Cardiac muscle cell (in vitro differentiated cells and primary cell): ENCODE measurements around the gene FAF1. TPM values are rescaled to one million over a fixed set of nuclear protein-coding genes. Genes with fewer than 3 reads are reported as not detected.

Experiments used
- DNase-seq, 2 donors: peaks; one replicate each; pipeline versions ENCODE4 v3.0.0 to v3.0.0-alpha.2; 2010 to 2017; ENCODE audit warnings: low read depth in 1 of 2, low spot score in 1 of 2
- H3K27ac ChIP-seq: fragments of 200-600 bp; sonication (generic); 2 replicates; pipeline ENCODE4 v1.5.1; 2016
- H3K27me3 ChIP-seq: fragments of 200-600 bp; sonication (generic); 2 replicates; pipeline ENCODE4 v1.6.0; 2016; ENCODE audit warnings: control low read depth
- H3K36me3 ChIP-seq: fragments of 200-600 bp; sonication (generic); 2 replicates; pipeline ENCODE4 v1.5.1; 2016; ENCODE audit warnings: control low read depth
- H3K4me1 ChIP-seq: fragments of 200-600 bp; sonication (generic); 2 replicates; pipeline ENCODE4 v1.8.1; 2017; ENCODE audit warnings: low read depth, mild to moderate bottlenecking, mixed run types
- H3K4me3 ChIP-seq: fragments of 200-600 bp; sonication (generic); 2 replicates; pipeline ENCODE4 v1.5.1; 2016; ENCODE audit warnings: mild to moderate bottlenecking
- H3K9me3 ChIP-seq: fragments of 200-600 bp; sonication (generic); 2 replicates; pipeline ENCODE4 v1.5.1; 2017; ENCODE audit warnings: low read depth, mild to moderate bottlenecking, control low read depth
- polyA plus RNA-seq: library from polyadenylated mRNA; unstranded; fragments of >200 nt; fragmentation: Nextera tagmentation; extraction: Ambion mirVana; gene quantifications from 2 replicates; pipeline ENCODE4 v1.2.1, GENCODE V29; 2016
- total RNA-seq: library from RNA; depleted of rRNA; stranded (reverse); fragments of >200 nt; gene quantifications from 2 replicates; pipeline ENCODE4 v1.2.3, GENCODE V29; 2016
- TF ChIP-seq, protein P1 (sequence below): IDR thresholded peaks from 2 replicates; pipeline ENCODE4 v1.5.1; 2012; ENCODE audit warnings: low read depth, mild to moderate bottlenecking, low read length

Gene FAF1
- total and polyA plus RNA-seq, 2 experiments from 2014 or later, result 24.3 to 76.7 TPM

DNA sequence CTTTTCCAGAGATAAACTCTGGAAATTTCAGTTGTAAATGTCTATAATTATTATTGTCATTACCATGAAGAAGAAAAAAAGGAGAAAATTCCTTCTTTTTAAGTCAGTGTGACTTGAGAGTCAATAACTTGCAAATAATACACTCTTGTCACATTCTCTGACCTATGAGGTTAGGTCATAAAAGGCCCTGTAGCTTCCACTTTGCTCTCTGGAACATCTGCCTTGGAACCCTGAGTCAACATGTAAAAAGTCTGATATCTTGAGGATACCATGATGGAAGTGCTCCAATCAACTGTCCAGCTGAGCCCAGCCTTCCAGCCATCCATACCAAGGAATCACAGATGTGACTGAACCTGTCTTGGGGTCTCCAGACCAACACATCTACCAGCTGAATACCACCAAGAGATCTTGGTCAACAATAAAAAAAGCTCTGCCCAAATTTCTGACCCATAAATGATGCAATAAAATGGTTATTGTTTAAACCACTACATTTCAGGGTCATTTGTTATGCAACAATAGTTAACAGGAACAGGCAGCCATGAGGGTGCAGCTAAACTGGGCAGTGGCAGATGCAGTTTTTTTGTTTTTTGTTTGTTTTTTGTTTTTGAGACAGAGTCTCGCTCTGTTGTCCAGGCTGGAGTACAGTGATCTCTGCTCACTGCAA, 547.1 kb downstream of the FAF1 start:
- H3K27me3 ChIP-seq, result peaks cover 95% of the 10 kb centered on the region

DNA sequence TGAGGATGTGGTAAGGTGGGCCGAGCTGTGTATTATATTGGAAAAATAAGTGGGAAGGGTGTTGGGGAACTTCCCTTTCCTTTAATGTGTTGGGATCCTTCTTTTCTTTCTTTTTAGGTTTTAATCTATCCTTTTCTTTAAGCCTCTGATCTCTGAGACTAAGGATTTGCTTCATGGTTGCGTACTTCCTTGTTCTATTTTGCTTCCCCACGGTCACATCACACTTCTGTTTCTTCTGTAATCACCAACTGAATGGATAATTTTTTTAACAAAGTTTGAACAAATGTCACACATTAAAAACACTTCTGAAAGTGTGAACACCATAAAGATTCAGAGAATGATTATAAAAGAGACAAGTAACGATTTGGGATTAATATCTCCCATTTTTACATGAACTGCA, 554.3 kb downstream of the FAF1 start:
- H3K27me3 ChIP-seq, result peaks cover 48% of the 10 kb centered on the region
- DNase-seq, result no peak
- H3K36me3 ChIP-seq, result no peaks in the 10 kb centered on the region
- H3K27ac ChIP-seq, result no peak overlapping the region
- H3K9me3 ChIP-seq, result no peaks in the 10 kb centered on the region
- no peaks in the 10 kb centered on the region for H3K4me1 ChIP-seq
- H3K4me3 ChIP-seq, result no peak overlapping the region
- TF ChIP-seq, protein P1, sequence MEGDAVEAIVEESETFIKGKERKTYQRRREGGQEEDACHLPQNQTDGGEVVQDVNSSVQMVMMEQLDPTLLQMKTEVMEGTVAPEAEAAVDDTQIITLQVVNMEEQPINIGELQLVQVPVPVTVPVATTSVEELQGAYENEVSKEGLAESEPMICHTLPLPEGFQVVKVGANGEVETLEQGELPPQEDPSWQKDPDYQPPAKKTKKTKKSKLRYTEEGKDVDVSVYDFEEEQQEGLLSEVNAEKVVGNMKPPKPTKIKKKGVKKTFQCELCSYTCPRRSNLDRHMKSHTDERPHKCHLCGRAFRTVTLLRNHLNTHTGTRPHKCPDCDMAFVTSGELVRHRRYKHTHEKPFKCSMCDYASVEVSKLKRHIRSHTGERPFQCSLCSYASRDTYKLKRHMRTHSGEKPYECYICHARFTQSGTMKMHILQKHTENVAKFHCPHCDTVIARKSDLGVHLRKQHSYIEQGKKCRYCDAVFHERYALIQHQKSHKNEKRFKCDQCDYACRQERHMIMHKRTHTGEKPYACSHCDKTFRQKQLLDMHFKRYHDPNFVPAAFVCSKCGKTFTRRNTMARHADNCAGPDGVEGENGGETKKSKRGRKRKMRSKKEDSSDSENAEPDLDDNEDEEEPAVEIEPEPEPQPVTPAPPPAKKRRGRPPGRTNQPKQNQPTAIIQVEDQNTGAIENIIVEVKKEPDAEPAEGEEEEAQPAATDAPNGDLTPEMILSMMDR, result no peak

More for the DNA sequence above, 547.1 kb downstream of the FAF1 start:
- DNase-seq, result no peak
- Histone ChIP-seq H3K27ac (no peak overlapping the region), H3K36me3 (no peaks in the 10 kb centered on the region), H3K4me1 (no peaks in the 10 kb centered on the region), H3K4me3 (no peak overlapping the region), H3K9me3 (no peaks in the 10 kb centered on the region)
- TF ChIP-seq, protein P1, result no peak

DNA sequence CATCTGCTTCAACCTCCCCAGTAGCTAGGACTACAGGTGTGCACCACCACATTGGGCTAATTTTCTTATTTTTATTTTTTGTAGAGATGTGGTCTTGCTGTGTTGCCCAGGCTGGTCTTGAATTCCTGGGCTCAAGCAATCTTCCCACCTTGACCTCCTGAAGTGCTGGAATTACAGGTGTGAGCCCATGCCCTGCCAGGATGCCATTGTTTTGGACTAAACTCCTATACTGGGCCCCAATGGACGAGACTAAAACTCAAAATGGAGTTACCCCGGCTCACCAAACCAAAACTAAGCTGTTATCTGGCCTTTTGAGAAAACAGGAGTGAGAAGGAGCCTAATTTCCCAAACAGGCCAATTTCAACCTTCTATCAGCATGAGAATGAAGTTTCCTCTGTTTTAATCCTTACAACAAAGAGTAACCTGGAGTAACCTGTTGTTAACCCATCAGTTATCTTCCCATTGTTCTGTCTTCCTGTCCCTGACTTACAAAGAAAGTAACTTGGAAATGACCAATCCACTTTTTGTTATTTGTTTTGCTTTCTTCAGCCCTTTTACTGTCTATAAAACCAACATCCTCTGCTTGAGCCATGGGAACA, 566.4 kb downstream of the FAF1 start:
- Histone ChIP-seq H3K36me3 (no peaks in the 10 kb centered on the region), H3K27me3 (no peaks in the 10 kb centered on the region), H3K27ac (no peak overlapping the region), H3K4me3 (no peak overlapping the region), H3K9me3 (no peaks in the 10 kb centered on the region), H3K4me1 (no peaks in the 10 kb centered on the region)
- TF ChIP-seq, protein P1, result no peak
- DNase-seq, result no peak

Other genes starting within 250 kb of the FAF1 start
- gene CDKN2C, start 10.0 kb upstream of the FAF1 start, total RNA-seq, result 0.39 and 5.5 TPM in 2 replicates
- gene CDKN2C, start 10.0 kb upstream of the FAF1 start, polyA plus RNA-seq, result 0.54 and 2.5 TPM in 2 replicates
- gene C1orf185, start 142.0 kb upstream of the FAF1 start, total RNA-seq, result not detected in 2 replicates
- gene C1orf185, start 142.0 kb upstream of the FAF1 start, polyA plus RNA-seq, result not detected in 2 replicates